Body of pancreas (tissue), 4 donors: ENCODE measurements around the gene GBGT1. TPM values are rescaled to one million over a fixed set of nuclear protein-coding genes. Genes with fewer than 3 reads are reported as not detected.

Experiments used
- ATAC-seq: fragments of 150-250 bp; one replicate; pipeline ENCODE4 v1.9.1; 2016
- DNase-seq, 4 donors: peaks; one replicate each; pipeline ENCODE4 v3.0.0-alpha.2; 2019
- H3K27ac ChIP-seq, 4 donors: fragments of 200-600 bp; sonication (generic); 1 replicate in 3 of 4; 2 replicates in 1 of 4; pipeline versions ENCODE4 v1.5.1 to v1.6.1; 2016 to 2019; ENCODE audit warnings: mild to moderate bottlenecking in 1 of 4, mixed read lengths in 1 of 4, moderate library complexity in 1 of 4
- H3K27me3 ChIP-seq, 2 donors: fragments of 200-600 bp; sonication (generic); one replicate each; pipeline ENCODE4 v1.6.0; 2016; ENCODE audit warnings: mild to moderate bottlenecking in 1 of 2
- H3K36me3 ChIP-seq, 2 donors: fragments of 200-600 bp; sonication (generic); replicated peaks in 1 of 2; 2 replicates each; pipeline ENCODE4 v1.5.1; 2016; ENCODE audit warnings: low read depth in 2 of 2; ENCODE audit not compliant: insufficient read depth in 1 of 2
- H3K4me1 ChIP-seq: fragments of 200-600 bp; sonication (generic); one replicate; pipeline ENCODE4 v1.6.0; 2016
- H3K4me3 ChIP-seq, 2 donors: fragments of 200-600 bp; sonication (generic); 1 replicate in 1 of 2; 2 replicates in 1 of 2; pipeline ENCODE4 v1.5.1; 2016 to 2019
- H3K9me3 ChIP-seq, 3 donors: fragments of 200-600 bp; sonication (generic); 1 replicate in 2 of 3; 2 replicates in 1 of 3; pipeline ENCODE4 v1.5.1; 2016
- POLR2A ChIP-seq, 3 donors: fragments of 450-650 bp; IDR thresholded peaks; one replicate each; pipeline ENCODE4 v1.6.1; 2016; ENCODE audit warnings: antibody characterized with exemption in 3 of 3, mild to moderate bottlenecking in 2 of 3
- WGBS, 2 donors: methylation state at CpG; one replicate each; pipeline ENCODE4 v1.1.5; 2017; 5-methylcytosine and 5-hydroxymethylcytosine counted together
- intact Hi-C: fragments of 100-400 bp; cut with DNase I; formaldehyde crosslinking; loops from one replicate; pipeline ENCODE4 v1.15.1; 2023
- total RNA-seq, 2 donors: library from RNA; depleted of rRNA; stranded (reverse); fragments of >200 nt; gene quantifications; one replicate each; pipeline ENCODE4 v1.1.0, GENCODE V29; 2016
- TF ChIP-seq, protein P1 (sequence below), 7 experiments: fragments of 450-650 bp in 4 of 7; fragments of 200-600 bp in 3 of 7; sonication (generic) in 3 of 7; IDR thresholded peaks; one replicate each; pipeline ENCODE4 v1.5.1; 2016 to 2019; ENCODE audit warnings: antibody characterized with exemption in 7 of 7

GBGT1 gene
- total RNA-seq, 2 donors from 2014 or later: 5.4 to 9.2 TPM

DNA sequence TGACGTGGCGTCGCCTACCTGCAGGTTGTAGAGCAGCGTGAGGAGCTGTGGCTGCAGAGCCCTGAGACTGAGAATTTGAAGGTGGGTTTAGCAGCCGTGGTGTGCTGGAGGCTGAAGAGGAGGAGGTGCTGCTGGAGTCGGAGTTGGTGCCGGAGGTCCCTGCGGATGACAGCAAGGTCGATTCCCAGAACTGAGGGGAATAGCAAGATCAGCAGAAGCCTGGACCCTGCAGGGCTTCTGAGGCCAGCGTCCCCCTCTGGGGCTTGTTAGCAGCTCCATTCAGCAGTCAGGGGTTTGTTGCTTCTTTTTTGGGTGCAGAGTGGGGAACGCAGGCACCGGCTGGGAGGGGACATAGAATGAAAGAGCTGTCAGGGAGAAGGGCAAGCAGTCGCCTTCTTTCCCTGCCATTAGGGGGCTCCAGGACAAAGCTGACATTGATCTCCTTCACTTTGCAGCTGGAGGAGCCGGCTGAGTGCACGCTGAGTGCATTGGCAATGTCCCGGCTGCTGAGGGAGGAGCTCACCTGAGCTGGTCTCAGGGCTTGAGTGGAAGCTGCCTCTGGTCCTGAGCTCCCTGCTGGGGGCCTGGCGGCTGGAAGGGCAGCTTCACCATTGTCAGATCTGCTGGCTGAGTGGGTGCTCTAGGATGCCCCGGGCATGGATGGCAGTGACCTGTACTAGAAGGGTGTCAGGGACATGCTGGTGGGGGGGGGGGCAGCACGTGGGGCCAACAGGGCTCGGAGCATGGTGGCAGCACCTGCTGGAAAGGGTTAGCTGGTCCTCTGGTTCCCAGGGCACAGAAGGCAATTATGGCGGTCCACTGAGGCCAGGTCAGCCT, 24.5 kb upstream of the GBGT1 start:
- no peaks in the 10 kb centered on the region for H3K4me1 ChIP-seq
- peak in 2 of 4 donors; percentile 20 to 23 for DNase-seq
- no peaks in the 10 kb centered on the region for H3K9me3 ChIP-seq
- H3K4me3 ChIP-seq: no peak overlapping the region
- TF ChIP-seq, protein P1, sequence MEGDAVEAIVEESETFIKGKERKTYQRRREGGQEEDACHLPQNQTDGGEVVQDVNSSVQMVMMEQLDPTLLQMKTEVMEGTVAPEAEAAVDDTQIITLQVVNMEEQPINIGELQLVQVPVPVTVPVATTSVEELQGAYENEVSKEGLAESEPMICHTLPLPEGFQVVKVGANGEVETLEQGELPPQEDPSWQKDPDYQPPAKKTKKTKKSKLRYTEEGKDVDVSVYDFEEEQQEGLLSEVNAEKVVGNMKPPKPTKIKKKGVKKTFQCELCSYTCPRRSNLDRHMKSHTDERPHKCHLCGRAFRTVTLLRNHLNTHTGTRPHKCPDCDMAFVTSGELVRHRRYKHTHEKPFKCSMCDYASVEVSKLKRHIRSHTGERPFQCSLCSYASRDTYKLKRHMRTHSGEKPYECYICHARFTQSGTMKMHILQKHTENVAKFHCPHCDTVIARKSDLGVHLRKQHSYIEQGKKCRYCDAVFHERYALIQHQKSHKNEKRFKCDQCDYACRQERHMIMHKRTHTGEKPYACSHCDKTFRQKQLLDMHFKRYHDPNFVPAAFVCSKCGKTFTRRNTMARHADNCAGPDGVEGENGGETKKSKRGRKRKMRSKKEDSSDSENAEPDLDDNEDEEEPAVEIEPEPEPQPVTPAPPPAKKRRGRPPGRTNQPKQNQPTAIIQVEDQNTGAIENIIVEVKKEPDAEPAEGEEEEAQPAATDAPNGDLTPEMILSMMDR (IDR thresholded peaks at IDR 0.05): peak in 2 of 7 experiments; percentile 5 to 12
- TF ChIP-seq POLR2A (IDR thresholded peaks at IDR 0.05): no peak
- H3K27ac ChIP-seq: no peak overlapping the region
- H3K27me3 ChIP-seq: no peaks in the 10 kb centered on the region
- no peaks in the 10 kb centered on the region for H3K36me3 ChIP-seq
- intact Hi-C loops: loop anchor here (5.0 to 10.0 kb wide), 2 partner anchors 137 to 299 kb away; no protein-coding TSS in a partner anchor
- 41 to 56% methylated on average over 12 to 19 of the region's 21 CpGs for WGBS, 2 donors
- no peak for ATAC-seq

DNA sequence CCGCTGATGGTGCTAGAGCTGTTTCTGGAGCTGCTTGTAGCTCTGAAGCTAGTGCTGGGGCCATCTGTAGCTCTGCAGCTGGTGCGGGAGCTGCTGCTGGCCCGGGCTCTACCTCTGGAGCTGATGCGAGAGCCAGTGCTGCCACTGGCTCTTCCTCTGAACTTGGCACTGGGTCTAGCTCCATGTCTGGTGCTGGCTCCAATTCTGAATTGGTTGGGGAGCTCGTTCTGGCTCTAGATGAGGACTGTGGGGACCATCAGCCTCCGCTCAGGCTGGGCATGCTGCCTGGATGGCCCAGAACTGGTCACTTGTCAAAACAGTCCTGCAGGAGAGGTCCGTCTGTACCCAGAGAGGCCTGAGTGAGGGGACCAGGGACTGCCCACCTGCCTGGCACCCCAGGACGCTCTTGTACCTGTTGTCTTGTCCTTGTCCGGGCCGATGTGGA, 23.9 kb upstream of the GBGT1 start:
- Histone ChIP-seq H3K36me3 (no peaks in the 10 kb centered on the region), H3K9me3 (no peaks in the 10 kb centered on the region), H3K27me3 (no peaks in the 10 kb centered on the region), H3K27ac (no peak overlapping the region), H3K4me1 (no peaks in the 10 kb centered on the region), H3K4me3 (no peak overlapping the region)
- TF ChIP-seq POLR2A (IDR thresholded peaks at IDR 0.05): no peak
- TF ChIP-seq, protein P1 (IDR thresholded peaks at IDR 0.05): no peak
- DNase-seq (no peak), ATAC-seq (no peak)
- intact Hi-C loops: loop anchor here (5.0 to 10.0 kb wide), 2 partner anchors 137 to 300 kb away; no protein-coding TSS in a partner anchor
- WGBS, 2 donors: 63 to 69% methylated on average over 7 to 10 of the region's 10 CpGs

DNA sequence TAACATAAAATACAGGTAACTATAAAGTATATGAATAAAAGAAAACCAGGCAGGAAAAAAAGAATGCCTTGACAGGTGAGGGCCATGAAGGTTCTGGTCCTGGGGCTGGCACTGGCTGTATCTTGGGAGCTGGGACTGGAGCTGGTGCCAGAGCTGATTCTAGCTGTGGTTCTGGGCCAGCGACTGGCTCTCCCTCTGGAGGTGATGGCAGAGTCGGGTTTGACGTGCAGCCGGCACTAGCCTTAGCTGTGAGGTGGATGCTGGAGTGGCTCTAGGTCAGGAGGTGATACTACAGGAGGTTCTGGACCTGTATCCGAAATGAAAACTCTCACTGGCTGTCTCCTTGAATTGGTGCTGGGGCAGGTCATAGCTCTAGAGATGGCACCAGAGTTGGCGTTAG, 23.0 kb upstream of the GBGT1 start:
- no peak for TF ChIP-seq POLR2A (IDR thresholded peaks at IDR 0.05)
- TF ChIP-seq, protein P1 (IDR thresholded peaks at IDR 0.05): no peak
- DNase-seq (no peak), ATAC-seq (no peak)
- Histone ChIP-seq H3K27me3 (no peaks in the 10 kb centered on the region), H3K27ac (no peak overlapping the region), H3K36me3 (no peaks in the 10 kb centered on the region), H3K9me3 (no peaks in the 10 kb centered on the region), H3K4me1 (no peaks in the 10 kb centered on the region), H3K4me3 (no peak overlapping the region)
- intact Hi-C loops: loop anchor here (5.0 to 10.0 kb wide), 2 partner anchors 138 to 301 kb away; no protein-coding TSS in a partner anchor
- WGBS, 2 donors: 83 to 90% methylated on average over 4 to 6 of the region's 6 CpGs

DNA sequence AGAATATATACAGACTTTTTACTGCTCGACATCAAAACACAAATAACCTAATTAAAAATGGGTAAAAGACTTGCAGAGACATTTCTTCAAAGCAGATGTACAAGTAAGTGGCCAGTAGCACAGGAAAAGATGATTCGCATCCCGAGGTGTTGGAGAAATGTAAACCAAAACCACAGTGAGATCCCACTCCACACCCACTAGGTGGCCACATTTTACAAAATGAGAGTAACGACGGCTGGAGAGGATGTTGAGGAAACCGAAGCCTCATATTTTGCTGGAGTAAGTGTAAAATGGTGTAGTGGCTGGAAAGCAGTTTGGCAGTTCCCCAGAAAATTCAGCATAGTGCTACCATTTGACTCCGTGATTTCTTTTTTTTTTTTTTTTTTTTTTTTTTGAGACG, 21.3 kb upstream of the GBGT1 start:
- no peak overlapping the region for H3K27ac ChIP-seq
- ATAC-seq (peak; percentile 77), DNase-seq (peak; percentile 38 to 65 (median 50))
- no peaks in the 10 kb centered on the region for H3K4me1 ChIP-seq
- intact Hi-C loops: loop anchor here (5.0 to 10.0 kb wide), 2 partner anchors 140 to 302 kb away; no protein-coding TSS in a partner anchor
- H3K36me3 ChIP-seq: no peaks in the 10 kb centered on the region
- H3K27me3 ChIP-seq: no peaks in the 10 kb centered on the region
- TF ChIP-seq, protein P1 (IDR thresholded peaks at IDR 0.05): peak in 6 of 7 experiments; percentile 43 to 67 (median 60)
- TF ChIP-seq POLR2A (IDR thresholded peaks at IDR 0.05): no peak
- no peak overlapping the region for H3K4me3 ChIP-seq
- no peaks in the 10 kb centered on the region for H3K9me3 ChIP-seq
- 2 to 16% methylated on average over 7 to 8 of the region's 8 CpGs for WGBS, 2 donors
